Measurements from ENCODE around the gene CLDN19.

DNA sequence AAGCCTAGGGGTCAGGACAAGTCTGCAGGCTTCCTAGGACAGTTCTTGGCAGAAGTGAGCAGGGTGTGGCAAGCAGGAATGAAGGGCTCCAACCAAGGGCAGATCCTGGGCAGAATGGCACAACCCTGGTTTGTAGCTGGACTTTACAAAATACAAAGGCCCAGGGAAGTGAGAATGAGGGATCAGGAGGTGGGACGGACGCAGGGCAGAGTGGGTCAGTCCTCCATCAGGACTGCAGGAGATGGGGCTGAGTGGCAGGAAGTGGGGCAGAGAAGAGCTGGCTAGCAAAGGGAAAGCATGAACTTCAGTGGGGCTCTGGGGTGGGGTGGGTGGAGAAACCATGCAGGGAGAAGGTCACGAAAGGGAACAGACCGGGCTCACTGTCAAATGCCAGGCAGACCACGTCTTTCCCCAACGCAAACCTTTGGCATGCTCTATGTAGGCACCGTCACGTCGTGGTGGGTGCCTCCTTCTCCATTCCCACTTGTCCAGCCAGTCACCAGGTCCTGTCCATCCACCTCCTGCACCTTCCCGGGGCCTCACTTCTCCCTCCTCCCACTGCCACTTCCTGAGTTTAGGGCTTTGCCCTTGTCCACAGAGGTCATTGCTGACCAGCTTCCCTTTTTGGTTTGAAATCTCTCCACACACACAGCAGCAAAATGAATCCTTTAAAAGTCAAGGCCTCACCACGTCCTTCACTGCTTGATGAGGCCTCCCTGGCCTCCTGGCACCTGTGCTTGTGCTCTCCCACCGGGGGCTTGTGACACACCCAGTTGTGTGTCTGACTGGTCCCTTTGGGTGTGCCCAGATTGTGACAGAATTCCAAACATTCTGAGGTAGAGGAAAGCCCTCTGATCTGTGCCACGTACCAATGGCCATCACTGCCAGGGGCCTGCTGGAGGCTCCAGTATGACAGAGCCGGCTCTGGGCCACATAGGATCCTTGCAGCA lies 8.7 kb upstream of the CLDN19 start:
- TF ChIP-seq, protein P1, sequence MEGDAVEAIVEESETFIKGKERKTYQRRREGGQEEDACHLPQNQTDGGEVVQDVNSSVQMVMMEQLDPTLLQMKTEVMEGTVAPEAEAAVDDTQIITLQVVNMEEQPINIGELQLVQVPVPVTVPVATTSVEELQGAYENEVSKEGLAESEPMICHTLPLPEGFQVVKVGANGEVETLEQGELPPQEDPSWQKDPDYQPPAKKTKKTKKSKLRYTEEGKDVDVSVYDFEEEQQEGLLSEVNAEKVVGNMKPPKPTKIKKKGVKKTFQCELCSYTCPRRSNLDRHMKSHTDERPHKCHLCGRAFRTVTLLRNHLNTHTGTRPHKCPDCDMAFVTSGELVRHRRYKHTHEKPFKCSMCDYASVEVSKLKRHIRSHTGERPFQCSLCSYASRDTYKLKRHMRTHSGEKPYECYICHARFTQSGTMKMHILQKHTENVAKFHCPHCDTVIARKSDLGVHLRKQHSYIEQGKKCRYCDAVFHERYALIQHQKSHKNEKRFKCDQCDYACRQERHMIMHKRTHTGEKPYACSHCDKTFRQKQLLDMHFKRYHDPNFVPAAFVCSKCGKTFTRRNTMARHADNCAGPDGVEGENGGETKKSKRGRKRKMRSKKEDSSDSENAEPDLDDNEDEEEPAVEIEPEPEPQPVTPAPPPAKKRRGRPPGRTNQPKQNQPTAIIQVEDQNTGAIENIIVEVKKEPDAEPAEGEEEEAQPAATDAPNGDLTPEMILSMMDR (IDR thresholded peaks at IDR 0.05) = no peak
- TF ChIP-seq POLR2A (IDR thresholded peaks at IDR 0.05) = no peak
